Upper lobe of left lung (tissue), 4 donors: ENCODE results near the gene MBNL2.

ENCODE experiments used
- POLR2AphosphoS5 ChIP-seq, 2 donors: sonication (generic); formaldehyde crosslinking; IDR thresholded peaks; one replicate each; pipeline ENCODE4 v1.5.1; 2017; ENCODE audit warnings: antibody characterized with exemption in 2 of 2
- TF ChIP-seq, protein P1 (sequence below), 6 experiments: fragments of 450-650 bp in 4 of 6; fragments of 200-600 bp in 2 of 6; sonication (generic) in 2 of 6; IDR thresholded peaks; one replicate each; pipeline ENCODE4 v1.5.1; 2016 to 2019; ENCODE audit warnings: antibody characterized with exemption in 6 of 6

DNA sequence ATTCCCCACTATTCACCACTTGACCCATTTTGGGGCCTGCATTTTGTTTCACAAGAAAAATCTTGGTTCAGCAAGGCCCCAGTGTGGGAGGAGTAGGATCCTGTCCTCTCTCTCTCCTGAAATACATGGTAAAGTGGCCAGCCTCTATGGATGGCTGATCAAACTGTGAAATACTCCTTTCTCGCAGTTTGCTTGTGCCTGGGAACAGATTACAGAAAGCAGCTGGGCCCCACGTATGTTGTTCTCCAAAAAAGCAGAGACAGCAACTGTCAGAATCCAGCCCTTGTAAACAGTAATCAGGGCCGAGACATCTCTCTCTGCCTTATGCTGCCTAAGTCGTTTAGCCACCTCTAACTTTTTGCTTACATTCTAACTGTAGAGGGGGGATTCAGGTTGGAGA lies 150.8 kb downstream of the MBNL2 start:
- TF ChIP-seq, protein P1, sequence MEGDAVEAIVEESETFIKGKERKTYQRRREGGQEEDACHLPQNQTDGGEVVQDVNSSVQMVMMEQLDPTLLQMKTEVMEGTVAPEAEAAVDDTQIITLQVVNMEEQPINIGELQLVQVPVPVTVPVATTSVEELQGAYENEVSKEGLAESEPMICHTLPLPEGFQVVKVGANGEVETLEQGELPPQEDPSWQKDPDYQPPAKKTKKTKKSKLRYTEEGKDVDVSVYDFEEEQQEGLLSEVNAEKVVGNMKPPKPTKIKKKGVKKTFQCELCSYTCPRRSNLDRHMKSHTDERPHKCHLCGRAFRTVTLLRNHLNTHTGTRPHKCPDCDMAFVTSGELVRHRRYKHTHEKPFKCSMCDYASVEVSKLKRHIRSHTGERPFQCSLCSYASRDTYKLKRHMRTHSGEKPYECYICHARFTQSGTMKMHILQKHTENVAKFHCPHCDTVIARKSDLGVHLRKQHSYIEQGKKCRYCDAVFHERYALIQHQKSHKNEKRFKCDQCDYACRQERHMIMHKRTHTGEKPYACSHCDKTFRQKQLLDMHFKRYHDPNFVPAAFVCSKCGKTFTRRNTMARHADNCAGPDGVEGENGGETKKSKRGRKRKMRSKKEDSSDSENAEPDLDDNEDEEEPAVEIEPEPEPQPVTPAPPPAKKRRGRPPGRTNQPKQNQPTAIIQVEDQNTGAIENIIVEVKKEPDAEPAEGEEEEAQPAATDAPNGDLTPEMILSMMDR (IDR thresholded peaks at IDR 0.05), result no peak
- no peak for TF ChIP-seq POLR2AphosphoS5 (IDR thresholded peaks at IDR 0.05)
